ENCODE data around the gene EFCAB9.

The EFCAB9 gene

DNA sequence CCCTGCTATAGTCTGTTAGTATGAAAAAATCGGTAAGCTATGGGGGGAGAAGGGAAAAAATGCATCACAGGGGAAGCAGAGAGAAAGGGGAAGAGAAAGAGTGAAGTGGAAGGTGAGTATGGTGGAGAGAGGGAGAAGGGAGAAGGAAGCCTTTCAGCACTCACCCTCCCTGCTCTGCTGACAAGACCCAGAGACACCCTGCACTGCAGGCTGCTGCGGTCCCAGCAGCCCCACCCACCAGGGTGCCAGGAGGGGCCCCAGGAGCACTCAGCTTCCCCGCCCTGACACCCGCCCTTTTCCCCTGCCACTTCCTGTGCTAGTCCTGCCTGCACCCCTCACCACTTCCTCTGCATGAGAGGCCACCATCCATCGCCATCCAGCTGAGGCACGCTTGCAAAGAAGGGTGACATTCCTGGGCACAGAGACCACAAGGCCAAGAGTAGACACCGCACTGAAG is 18.7 kb upstream of the EFCAB9 start:
- TF ChIP-seq, protein P1, sequence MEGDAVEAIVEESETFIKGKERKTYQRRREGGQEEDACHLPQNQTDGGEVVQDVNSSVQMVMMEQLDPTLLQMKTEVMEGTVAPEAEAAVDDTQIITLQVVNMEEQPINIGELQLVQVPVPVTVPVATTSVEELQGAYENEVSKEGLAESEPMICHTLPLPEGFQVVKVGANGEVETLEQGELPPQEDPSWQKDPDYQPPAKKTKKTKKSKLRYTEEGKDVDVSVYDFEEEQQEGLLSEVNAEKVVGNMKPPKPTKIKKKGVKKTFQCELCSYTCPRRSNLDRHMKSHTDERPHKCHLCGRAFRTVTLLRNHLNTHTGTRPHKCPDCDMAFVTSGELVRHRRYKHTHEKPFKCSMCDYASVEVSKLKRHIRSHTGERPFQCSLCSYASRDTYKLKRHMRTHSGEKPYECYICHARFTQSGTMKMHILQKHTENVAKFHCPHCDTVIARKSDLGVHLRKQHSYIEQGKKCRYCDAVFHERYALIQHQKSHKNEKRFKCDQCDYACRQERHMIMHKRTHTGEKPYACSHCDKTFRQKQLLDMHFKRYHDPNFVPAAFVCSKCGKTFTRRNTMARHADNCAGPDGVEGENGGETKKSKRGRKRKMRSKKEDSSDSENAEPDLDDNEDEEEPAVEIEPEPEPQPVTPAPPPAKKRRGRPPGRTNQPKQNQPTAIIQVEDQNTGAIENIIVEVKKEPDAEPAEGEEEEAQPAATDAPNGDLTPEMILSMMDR (IDR thresholded peaks at IDR 0.05), result no peak
- peaks cover 13% of the 10 kb centered on the region for H3K27me3 Mint-ChIP-seq (ENCODE audit: low read depth, poor library complexity)
- no peak overlapping the region for H3K4me3 Mint-ChIP-seq
- peaks cover 64% of the 10 kb centered on the region for H3K4me1 Mint-ChIP-seq
- H3K27ac Mint-ChIP-seq, result no peak overlapping the region
- DNase-seq, result no peak
- peaks cover 4% of the 10 kb centered on the region for H3K36me3 Mint-ChIP-seq (ENCODE audit: low read depth)
- H3K9me3 Mint-ChIP-seq, result peaks cover 4% of the 10 kb centered on the region

DNA sequence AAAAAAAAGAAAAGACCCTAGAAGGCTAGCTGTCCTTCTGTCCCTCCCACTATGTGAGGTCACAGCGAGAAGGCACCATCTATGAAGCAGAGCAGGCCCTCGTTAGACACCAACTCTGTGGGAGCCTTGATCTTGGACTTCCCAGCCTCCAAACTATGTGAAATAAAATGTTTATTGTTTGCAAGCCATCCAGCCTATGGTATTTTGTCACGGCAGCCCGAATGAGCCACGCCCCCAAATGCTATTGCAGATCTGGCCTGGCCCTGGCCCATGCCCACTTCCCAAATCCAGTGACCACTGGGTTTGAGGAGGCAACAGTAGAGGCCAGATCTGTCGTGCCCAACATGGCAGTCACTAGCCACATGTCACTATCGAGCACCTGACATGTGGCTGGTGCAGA is 16.8 kb upstream of the EFCAB9 start:
- no peak for DNase-seq
- peaks cover 9% of the 10 kb centered on the region for H3K36me3 Mint-ChIP-seq (ENCODE audit: low read depth)
- H3K4me3 Mint-ChIP-seq, result no peak overlapping the region
- TF ChIP-seq, protein P1 (IDR thresholded peaks at IDR 0.05), result no peak
- H3K9me3 Mint-ChIP-seq, result peaks cover 10% of the 10 kb centered on the region
- no peak overlapping the region for H3K27ac Mint-ChIP-seq
- peaks cover 55% of the 10 kb centered on the region for H3K4me1 Mint-ChIP-seq
- peaks cover 10% of the 10 kb centered on the region for H3K27me3 Mint-ChIP-seq (ENCODE audit: low read depth, poor library complexity)

DNA sequence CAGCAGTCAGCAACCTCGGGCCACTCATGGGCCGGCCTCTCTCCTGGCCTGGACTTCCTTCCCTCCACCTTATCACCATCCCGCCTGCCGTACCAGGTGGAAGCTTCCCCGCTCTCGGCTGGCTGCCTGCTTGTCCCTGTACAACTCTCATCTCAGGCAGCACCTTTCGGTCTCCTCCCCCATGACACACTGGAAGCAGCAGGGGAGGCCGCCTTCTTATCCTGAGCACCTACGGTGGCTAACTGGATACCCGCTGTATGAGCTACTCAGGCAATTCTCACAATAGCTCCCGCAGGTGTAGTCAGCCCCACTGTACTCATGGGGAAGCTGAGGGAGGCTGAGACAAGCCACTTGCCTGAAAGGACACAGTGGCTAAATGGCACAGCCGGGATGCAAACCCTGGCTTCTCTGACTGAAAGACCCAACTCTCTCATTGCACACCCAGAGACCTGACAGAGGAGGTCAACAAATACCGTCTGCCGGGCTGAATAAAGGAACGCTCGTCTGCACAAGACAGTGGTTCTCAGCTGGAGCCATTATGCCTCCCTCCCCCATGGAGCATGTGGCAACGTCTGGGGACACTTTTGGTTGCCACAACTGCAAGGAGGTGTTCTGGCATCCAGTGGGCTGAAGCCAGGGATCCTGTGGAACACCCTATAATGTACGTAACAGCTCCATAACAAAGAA is 15.5 kb upstream of the EFCAB9 start:
- no peak for DNase-seq
- Mint-ChIP-seq H3K36me3 (ENCODE audit: low read depth) (peaks cover 14% of the 10 kb centered on the region), H3K4me1 (peaks cover 49% of the 10 kb centered on the region), H3K4me3 (no peak overlapping the region), H3K27me3 (ENCODE audit: low read depth, poor library complexity) (peaks cover 8% of the 10 kb centered on the region), H3K27ac (peak overlapping the region; percentile 66), H3K9me3 (peaks cover 10% of the 10 kb centered on the region)
- TF ChIP-seq, protein P1 (IDR thresholded peaks at IDR 0.05), result no peak

DNA sequence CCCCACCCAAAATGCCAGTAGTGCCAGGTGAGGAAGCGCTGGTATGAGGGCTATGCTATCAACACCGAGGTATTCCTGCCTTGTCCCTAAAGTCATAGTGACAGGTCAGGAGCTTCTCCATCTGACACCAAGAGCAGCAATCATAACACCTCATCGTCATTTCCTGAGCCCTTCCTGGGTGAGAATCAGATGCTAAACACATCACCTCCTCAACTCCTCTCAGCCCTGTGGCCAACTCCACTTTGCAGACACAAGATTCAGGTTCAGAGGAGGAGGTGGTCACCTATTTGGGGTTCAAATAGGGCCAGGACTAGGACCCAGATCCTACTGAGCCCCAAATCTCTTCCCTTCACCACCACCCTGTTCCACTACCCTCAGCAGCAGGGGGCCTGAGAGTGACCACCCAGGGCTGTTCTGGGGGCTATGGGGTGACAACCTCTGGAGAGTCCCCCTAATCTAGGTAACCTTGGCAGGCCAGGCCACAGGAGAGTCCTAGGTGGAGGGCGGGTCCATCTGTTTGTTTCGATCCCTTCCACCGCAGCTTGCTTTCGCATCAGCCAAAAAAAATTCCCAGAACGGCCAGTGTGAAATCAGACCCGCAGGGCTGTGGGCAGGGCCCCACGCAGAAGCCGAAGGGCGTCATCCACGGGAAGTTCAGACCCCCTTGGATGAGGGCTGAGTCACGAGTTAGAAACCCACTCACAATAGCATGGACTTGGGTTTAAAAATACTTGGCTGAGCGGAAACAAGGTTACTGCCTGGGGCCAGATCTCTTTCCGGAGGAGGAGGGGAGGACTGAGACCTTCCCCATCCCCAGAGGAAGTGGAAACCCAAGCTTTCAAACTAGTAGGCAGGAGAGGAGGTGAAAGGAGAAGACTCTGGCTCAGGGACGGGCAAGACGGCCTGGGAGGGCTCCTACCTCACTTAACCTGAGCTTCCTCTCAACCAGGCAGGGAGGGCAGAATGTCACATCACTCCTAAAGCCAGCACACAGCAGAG is 14.7 kb upstream of the EFCAB9 start:
- Mint-ChIP-seq H3K27me3 (ENCODE audit: low read depth, poor library complexity) (peaks cover 4% of the 10 kb centered on the region), H3K27ac (peak overlapping the region; percentile 91), H3K36me3 (ENCODE audit: low read depth) (peaks cover 14% of the 10 kb centered on the region), H3K4me3 (no peak overlapping the region), H3K4me1 (peaks cover 44% of the 10 kb centered on the region), H3K9me3 (peaks cover 10% of the 10 kb centered on the region)
- no peak for DNase-seq
- TF ChIP-seq, protein P1 (IDR thresholded peaks at IDR 0.05), result no peak

DNA sequence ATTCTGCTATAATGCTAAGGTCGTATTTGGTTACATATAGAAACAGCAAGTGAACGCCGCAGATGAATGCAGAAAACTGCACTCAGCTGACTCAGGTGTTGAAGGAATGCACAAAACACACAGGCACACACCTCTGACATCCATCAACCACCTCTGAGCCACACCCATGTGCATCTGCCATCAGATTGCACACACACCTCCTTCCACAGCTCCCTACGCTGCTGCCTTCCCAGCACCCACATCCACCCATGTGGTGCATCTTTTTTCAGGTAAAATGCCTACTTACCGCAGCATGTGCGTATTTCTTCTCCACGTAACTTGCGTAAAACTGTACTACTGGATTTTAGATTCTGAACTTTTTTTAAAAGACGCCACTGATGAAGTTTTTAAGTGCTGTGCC is 13.0 kb upstream of the EFCAB9 start:
- H3K27ac Mint-ChIP-seq, result no peak overlapping the region
- DNase-seq, result no peak
- TF ChIP-seq, protein P1 (IDR thresholded peaks at IDR 0.05), result no peak
- H3K4me3 Mint-ChIP-seq, result no peak overlapping the region
- peaks cover 10% of the 10 kb centered on the region for H3K9me3 Mint-ChIP-seq
- H3K27me3 Mint-ChIP-seq (ENCODE audit: low read depth, poor library complexity), result peaks cover 7% of the 10 kb centered on the region
- H3K36me3 Mint-ChIP-seq (ENCODE audit: low read depth), result peaks cover 14% of the 10 kb centered on the region
- peaks cover 43% of the 10 kb centered on the region for H3K4me1 Mint-ChIP-seq

Data from nephron progenitor cell (in vitro differentiated cells).